Superior temporal gyrus (tissue), 1 donor: Measurements from ENCODE around the gene CIBAR2.
A peak's percentile ranks its signal among the peaks of the same experiment; 100 is the strongest.
"Not testable (repeated sequence)": the region's sequence is repeated elsewhere in the genome, so short reads cannot be mapped to it uniquely, and the experiment has no call there.

Experiments
- DNase-seq: peaks from one replicate; pipeline ENCODE4 v3.0.0-alpha.2; 2016; ENCODE audit errors: extremely low spot score

The CIBAR2 gene

GRCh38 chr16:85062845-85063244, 49.4 kb downstream of the CIBAR2 start:
- no peak for DNase-seq

- no peak for DNase-seq
These were observed 49.9 kb downstream of the CIBAR2 start for GRCh38 chr16:85062323-85062722.

- no peak for DNase-seq
These were observed 50.7 kb downstream of the CIBAR2 start for GRCh38 chr16:85061566-85061965.

GRCh38 chr16:85058909-85059308, 53.4 kb downstream of the CIBAR2 start:
- no peak for DNase-seq

- DNase-seq: no peak
These were observed 54.3 kb downstream of the CIBAR2 start for GRCh38 chr16:85057948-85058347.

- DNase-seq: no peak
These were observed 54.9 kb downstream of the CIBAR2 start for GRCh38 chr16:85057212-85057889.

- DNase-seq: no peak
These were observed 56.0 kb downstream of the CIBAR2 start for GRCh38 chr16:85056211-85056748.

- peak; percentile 61 for DNase-seq
These were observed 56.6 kb downstream of the CIBAR2 start for GRCh38 chr16:85055493-85056210.

GRCh38 chr16:85054948-85055492, 57.3 kb downstream of the CIBAR2 start:
- DNase-seq: no peak

- DNase-seq: not testable (repeated sequence)
These were observed 58.0 kb downstream of the CIBAR2 start for GRCh38 chr16:85054321-85054720.

GRCh38 chr16:85052536-85052935, 59.7 kb downstream of the CIBAR2 start:
- no peak for DNase-seq

- DNase-seq: no peak
These were observed 60.6 kb downstream of the CIBAR2 start for GRCh38 chr16:85051683-85052082.

GRCh38 chr16:85051067-85051581, 61.1 kb downstream of the CIBAR2 start:
- DNase-seq: no peak

GRCh38 chr16:85049706-85050305, 62.5 kb downstream of the CIBAR2 start:
- DNase-seq: no peak

GRCh38 chr16:85048921-85049562, 63.2 kb downstream of the CIBAR2 start:
- DNase-seq: no peak
